HEK293 (cell line): ENCODE measurements around the gene SORT1.

ENCODE experiments used
- CTCF ChIA-PET: fragments of 350-600 bp; formaldehyde crosslinking; extraction: SDS; loops from one replicate; lab custom pipeline; 2021; ENCODE audit warnings: antibody characterized with exemption; lab: Yijun Ruan, JAX
- POLR2A ChIA-PET: fragments of 300-600 bp; formaldehyde crosslinking; extraction: SDS; loops from one replicate; lab custom pipeline; 2020; ENCODE audit warnings: antibody characterized with exemption, inconsistent platforms; lab: Yijun Ruan, JAX
- H3K27ac ChIP-seq: fragments of 200-500 bp; sonication (Bioruptor generic); 2 replicates; pipeline ENCODE4 v1.5.1; 2014; ENCODE audit warnings: low read depth, low read length, control low read depth, inconsistent platforms; ENCODE audit errors: extremely low read depth
- H3K36me3 ChIP-seq, 2 experiments: fragments of 200-500 bp in 1 of 2; sonication (Bioruptor generic) in 1 of 2; 1 replicate in 1 of 2; 2 replicates in 1 of 2; pipeline ENCODE4 v1.5.1; 2014 to 2017; ENCODE audit warnings: inconsistent platforms in 2 of 2, low read length in 2 of 2; ENCODE audit not compliant: control insufficient read depth in 2 of 2, insufficient read depth in 1 of 2
- H3K4me1 ChIP-seq: fragments of 200-500 bp; sonication (Bioruptor generic); 2 replicates; pipeline ENCODE4 v1.5.1; 2014; ENCODE audit warnings: mild to moderate bottlenecking, low read length, inconsistent platforms; ENCODE audit not compliant: control insufficient read depth, insufficient read depth
- H3K4me3 ChIP-seq: 2 replicates; pipeline ENCODE4 v1.5.1; 2011; ENCODE audit warnings: low read depth, mild to moderate bottlenecking, control low read depth, low read length, moderate library complexity
- H3K9me3 ChIP-seq: fragments of 200-500 bp; sonication (Bioruptor generic); 2 replicates; pipeline ENCODE4 v1.5.1; 2014; ENCODE audit warnings: low read depth, low read length, inconsistent platforms; ENCODE audit not compliant: control insufficient read depth, insufficient read depth
- GLI4 ChIP-seq: fragments of 450-650 bp; formaldehyde crosslinking; IDR thresholded peaks from 2 replicates; pipeline ENCODE4 v1.5.1; 2016; ENCODE audit warnings: missing biosample characterization, missing genetic modification characterization
- KLF10 ChIP-seq: fragments of 450-650 bp; IDR thresholded peaks from 2 replicates; pipeline ENCODE4 v1.5.1; 2018; ENCODE audit warnings: missing biosample characterization, mild to moderate bottlenecking, missing genetic modification characterization
- SCRT1 ChIP-seq: fragments of 450-650 bp; formaldehyde crosslinking; IDR thresholded peaks from 2 replicates; pipeline ENCODE4 v1.5.1; 2016; ENCODE audit warnings: missing biosample characterization, missing genetic modification characterization, borderline replicate concordance
- ZBTB21 ChIP-seq: fragments of 450-650 bp; formaldehyde crosslinking; IDR thresholded peaks from 2 replicates; pipeline ENCODE4 v1.5.1; 2017; ENCODE audit warnings: missing biosample characterization, missing genetic modification characterization
- ZFP69B ChIP-seq: fragments of 450-650 bp; formaldehyde crosslinking; IDR thresholded peaks from 2 replicates; pipeline ENCODE4 v1.5.1; 2016; ENCODE audit warnings: missing biosample characterization, missing genetic modification characterization
- ZNF214 ChIP-seq: fragments of 450-650 bp; formaldehyde crosslinking; IDR thresholded peaks from 2 replicates; pipeline ENCODE4 v1.5.1; 2017; ENCODE audit warnings: missing biosample characterization, mild to moderate bottlenecking, missing genetic modification characterization, borderline replicate concordance
- ZNF223 ChIP-seq: fragments of 450-650 bp; formaldehyde crosslinking; IDR thresholded peaks from 2 replicates; pipeline ENCODE4 v1.5.1; 2016; ENCODE audit warnings: missing biosample characterization, missing genetic modification characterization
- ZNF239 ChIP-seq: fragments of 450-650 bp; formaldehyde crosslinking; IDR thresholded peaks from 2 replicates; pipeline ENCODE4 v1.5.1; 2016; ENCODE audit warnings: missing biosample characterization, missing genetic modification characterization
- ZNF24 ChIP-seq: fragments of 450-650 bp; formaldehyde crosslinking; IDR thresholded peaks from 2 replicates; pipeline ENCODE4 v1.5.1; 2016; ENCODE audit warnings: missing biosample characterization, missing genetic modification characterization
- ZNF423 ChIP-seq: fragments of 450-650 bp; formaldehyde crosslinking; IDR thresholded peaks from 2 replicates; pipeline ENCODE4 v1.5.1; 2016; ENCODE audit warnings: missing biosample characterization, missing genetic modification characterization
- ZNF777 ChIP-seq: fragments of 450-650 bp; formaldehyde crosslinking; IDR thresholded peaks from 2 replicates; pipeline ENCODE4 v1.5.1; 2017; ENCODE audit warnings: missing biosample characterization, missing genetic modification characterization, borderline replicate concordance
- ZSCAN30 ChIP-seq: fragments of 450-650 bp; IDR thresholded peaks from 2 replicates; pipeline ENCODE4 v1.5.1; 2018; ENCODE audit warnings: missing biosample characterization, mild to moderate bottlenecking, missing genetic modification characterization, moderate library complexity
- ZXDB ChIP-seq: fragments of 450-650 bp; formaldehyde crosslinking; IDR thresholded peaks from 2 replicates; pipeline ENCODE4 v1.5.1; 2016; ENCODE audit warnings: missing biosample characterization, missing genetic modification characterization
- TF ChIP-seq, protein P1 (sequence below): fragments of 450-650 bp; formaldehyde crosslinking; IDR thresholded peaks from 2 replicates; pipeline ENCODE4 v1.5.1; 2017; ENCODE audit warnings: missing biosample characterization, missing genetic modification characterization
- TF ChIP-seq, protein P2 (sequence below): fragments of 450-650 bp; formaldehyde crosslinking; IDR thresholded peaks from 2 replicates; pipeline ENCODE4 v1.5.1; 2016; ENCODE audit warnings: missing biosample characterization, missing genetic modification characterization
- TF ChIP-seq, protein P3 (sequence below): fragments of 450-650 bp; formaldehyde crosslinking; IDR thresholded peaks from 2 replicates; pipeline ENCODE4 v1.5.1; 2016; ENCODE audit warnings: missing biosample characterization, missing genetic modification characterization
- TF ChIP-seq, protein P4 (sequence below): fragments of 450-650 bp; formaldehyde crosslinking; IDR thresholded peaks from 2 replicates; pipeline ENCODE4 v1.5.1; 2016; ENCODE audit warnings: missing biosample characterization, missing genetic modification characterization
- TF ChIP-seq, protein P5 (sequence below): fragments of 450-650 bp; formaldehyde crosslinking; conservative IDR thresholded peaks from 2 replicates; pipeline ENCODE4 v1.5.1; 2016; ENCODE audit warnings: low read depth, missing biosample characterization, missing genetic modification characterization

Gene SORT1

DNA sequence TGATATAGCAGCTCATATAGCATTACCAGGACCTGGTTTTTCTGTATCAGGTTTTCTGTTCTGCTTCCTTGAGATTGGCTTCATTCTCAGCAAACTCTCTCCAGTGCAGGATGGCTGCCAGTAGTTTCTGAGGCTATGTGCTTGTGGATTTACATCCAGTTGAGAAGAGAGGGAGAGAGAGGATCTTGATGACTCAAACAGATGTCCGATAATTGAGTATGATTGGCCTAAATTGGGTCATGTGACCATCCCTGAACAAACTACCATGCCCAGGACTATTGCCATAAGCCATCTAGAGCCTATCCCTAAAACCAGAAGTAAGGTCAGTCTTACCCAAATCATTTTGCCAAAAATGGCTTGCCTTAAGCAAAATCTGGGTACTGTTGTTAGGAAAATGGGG is 46.6 kb upstream of the SORT1 start:
- H3K4me3 ChIP-seq: no peak overlapping the region
- H3K9me3 ChIP-seq: no peaks in the 10 kb centered on the region
- CTCF ChIA-PET: no interaction called here
- no peaks in the 10 kb centered on the region for H3K36me3 ChIP-seq
- POLR2A ChIA-PET: no interaction called here
- TF ChIP-seq ZSCAN30 (no peak), ZNF24 (no peak), ZFP69B (tag by site-specific recombination) (no peak), ZBTB21 (tag by site-specific recombination) (no peak), ZNF423 (tag by site-specific recombination) (no peak), ZXDB (no peak), ZNF777 (tag by site-specific recombination) (no peak), ZNF223 (tag by site-specific recombination) (no peak), KLF10 (tag by site-specific recombination) (no peak), GLI4 (tag by site-specific recombination) (no peak), ZNF214 (tag by site-specific recombination) (no peak)
- TF ChIP-seq, protein P1, sequence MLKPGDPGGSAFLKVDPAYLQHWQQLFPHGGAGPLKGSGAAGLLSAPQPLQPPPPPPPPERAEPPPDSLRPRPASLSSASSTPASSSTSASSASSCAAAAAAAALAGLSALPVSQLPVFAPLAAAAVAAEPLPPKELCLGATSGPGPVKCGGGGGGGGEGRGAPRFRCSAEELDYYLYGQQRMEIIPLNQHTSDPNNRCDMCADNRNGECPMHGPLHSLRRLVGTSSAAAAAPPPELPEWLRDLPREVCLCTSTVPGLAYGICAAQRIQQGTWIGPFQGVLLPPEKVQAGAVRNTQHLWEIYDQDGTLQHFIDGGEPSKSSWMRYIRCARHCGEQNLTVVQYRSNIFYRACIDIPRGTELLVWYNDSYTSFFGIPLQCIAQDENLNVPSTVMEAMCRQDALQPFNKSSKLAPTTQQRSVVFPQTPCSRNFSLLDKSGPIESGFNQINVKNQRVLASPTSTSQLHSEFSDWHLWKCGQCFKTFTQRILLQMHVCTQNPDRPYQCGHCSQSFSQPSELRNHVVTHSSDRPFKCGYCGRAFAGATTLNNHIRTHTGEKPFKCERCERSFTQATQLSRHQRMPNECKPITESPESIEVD: no peak
- TF ChIP-seq, protein P2, sequence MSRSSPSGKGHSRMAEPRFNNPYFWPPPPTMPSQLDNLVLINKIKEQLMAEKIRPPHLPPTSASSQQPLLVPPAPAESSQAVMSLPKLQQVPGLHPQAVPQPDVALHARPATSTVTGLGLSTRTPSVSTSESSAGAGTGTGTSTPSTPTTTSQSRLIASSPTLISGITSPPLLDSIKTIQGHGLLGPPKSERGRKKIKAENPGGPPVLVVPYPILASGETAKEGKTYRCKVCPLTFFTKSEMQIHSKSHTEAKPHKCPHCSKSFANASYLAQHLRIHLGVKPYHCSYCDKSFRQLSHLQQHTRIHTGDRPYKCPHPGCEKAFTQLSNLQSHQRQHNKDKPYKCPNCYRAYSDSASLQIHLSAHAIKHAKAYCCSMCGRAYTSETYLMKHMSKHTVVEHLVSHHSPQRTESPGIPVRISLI (tag by site-specific recombination): no peak
- TF ChIP-seq, protein P3, sequence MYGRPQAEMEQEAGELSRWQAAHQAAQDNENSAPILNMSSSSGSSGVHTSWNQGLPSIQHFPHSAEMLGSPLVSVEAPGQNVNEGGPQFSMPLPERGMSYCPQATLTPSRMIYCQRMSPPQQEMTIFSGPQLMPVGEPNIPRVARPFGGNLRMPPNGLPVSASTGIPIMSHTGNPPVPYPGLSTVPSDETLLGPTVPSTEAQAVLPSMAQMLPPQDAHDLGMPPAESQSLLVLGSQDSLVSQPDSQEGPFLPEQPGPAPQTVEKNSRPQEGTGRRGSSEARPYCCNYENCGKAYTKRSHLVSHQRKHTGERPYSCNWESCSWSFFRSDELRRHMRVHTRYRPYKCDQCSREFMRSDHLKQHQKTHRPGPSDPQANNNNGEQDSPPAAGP (tag by site-specific recombination): no peak
- TF ChIP-seq, protein P4, sequence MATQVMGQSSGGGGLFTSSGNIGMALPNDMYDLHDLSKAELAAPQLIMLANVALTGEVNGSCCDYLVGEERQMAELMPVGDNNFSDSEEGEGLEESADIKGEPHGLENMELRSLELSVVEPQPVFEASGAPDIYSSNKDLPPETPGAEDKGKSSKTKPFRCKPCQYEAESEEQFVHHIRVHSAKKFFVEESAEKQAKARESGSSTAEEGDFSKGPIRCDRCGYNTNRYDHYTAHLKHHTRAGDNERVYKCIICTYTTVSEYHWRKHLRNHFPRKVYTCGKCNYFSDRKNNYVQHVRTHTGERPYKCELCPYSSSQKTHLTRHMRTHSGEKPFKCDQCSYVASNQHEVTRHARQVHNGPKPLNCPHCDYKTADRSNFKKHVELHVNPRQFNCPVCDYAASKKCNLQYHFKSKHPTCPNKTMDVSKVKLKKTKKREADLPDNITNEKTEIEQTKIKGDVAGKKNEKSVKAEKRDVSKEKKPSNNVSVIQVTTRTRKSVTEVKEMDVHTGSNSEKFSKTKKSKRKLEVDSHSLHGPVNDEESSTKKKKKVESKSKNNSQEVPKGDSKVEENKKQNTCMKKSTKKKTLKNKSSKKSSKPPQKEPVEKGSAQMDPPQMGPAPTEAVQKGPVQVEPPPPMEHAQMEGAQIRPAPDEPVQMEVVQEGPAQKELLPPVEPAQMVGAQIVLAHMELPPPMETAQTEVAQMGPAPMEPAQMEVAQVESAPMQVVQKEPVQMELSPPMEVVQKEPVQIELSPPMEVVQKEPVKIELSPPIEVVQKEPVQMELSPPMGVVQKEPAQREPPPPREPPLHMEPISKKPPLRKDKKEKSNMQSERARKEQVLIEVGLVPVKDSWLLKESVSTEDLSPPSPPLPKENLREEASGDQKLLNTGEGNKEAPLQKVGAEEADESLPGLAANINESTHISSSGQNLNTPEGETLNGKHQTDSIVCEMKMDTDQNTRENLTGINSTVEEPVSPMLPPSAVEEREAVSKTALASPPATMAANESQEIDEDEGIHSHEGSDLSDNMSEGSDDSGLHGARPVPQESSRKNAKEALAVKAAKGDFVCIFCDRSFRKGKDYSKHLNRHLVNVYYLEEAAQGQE (tag by site-specific recombination): no peak
- no peak overlapping the region for H3K27ac ChIP-seq
- H3K4me1 ChIP-seq: no peaks in the 10 kb centered on the region

DNA sequence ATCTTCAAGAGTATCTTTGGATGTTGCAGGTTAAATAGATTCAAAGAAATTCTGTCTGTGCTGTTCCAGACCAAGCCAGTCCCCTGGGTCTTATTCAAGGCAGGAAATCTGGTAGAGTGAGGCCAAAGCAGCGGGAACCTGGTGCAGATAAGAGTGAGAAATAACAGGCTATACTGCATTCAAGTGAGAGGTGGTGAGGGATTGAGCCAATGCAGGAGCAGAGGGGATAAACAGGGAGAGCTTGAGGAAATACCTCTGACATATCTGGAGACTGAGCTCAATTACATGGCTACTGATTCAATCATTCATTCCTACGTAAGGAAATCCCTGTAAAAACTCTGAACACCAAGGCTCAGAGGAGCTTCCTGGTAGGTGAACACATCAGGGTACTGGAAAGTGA is 45.8 kb upstream of the SORT1 start:
- POLR2A ChIA-PET: interaction anchor here (0.5 kb wide), 1 partner anchor 72 kb away, joined by 4 read pairs; no protein-coding TSS in a partner anchor

More for the DNA sequence above, 45.8 kb upstream of the SORT1 start:
- Histone ChIP-seq H3K36me3 (no peaks in the 10 kb centered on the region), H3K4me3 (no peak overlapping the region), H3K9me3 (no peaks in the 10 kb centered on the region), H3K27ac (no peak overlapping the region), H3K4me1 (no peaks in the 10 kb centered on the region)
- TF ChIP-seq SCRT1 (tag by site-specific recombination) (no peak), KLF10 (tag by site-specific recombination) (no peak), ZNF239 (tag by site-specific recombination) (no peak)
- TF ChIP-seq, protein P5, sequence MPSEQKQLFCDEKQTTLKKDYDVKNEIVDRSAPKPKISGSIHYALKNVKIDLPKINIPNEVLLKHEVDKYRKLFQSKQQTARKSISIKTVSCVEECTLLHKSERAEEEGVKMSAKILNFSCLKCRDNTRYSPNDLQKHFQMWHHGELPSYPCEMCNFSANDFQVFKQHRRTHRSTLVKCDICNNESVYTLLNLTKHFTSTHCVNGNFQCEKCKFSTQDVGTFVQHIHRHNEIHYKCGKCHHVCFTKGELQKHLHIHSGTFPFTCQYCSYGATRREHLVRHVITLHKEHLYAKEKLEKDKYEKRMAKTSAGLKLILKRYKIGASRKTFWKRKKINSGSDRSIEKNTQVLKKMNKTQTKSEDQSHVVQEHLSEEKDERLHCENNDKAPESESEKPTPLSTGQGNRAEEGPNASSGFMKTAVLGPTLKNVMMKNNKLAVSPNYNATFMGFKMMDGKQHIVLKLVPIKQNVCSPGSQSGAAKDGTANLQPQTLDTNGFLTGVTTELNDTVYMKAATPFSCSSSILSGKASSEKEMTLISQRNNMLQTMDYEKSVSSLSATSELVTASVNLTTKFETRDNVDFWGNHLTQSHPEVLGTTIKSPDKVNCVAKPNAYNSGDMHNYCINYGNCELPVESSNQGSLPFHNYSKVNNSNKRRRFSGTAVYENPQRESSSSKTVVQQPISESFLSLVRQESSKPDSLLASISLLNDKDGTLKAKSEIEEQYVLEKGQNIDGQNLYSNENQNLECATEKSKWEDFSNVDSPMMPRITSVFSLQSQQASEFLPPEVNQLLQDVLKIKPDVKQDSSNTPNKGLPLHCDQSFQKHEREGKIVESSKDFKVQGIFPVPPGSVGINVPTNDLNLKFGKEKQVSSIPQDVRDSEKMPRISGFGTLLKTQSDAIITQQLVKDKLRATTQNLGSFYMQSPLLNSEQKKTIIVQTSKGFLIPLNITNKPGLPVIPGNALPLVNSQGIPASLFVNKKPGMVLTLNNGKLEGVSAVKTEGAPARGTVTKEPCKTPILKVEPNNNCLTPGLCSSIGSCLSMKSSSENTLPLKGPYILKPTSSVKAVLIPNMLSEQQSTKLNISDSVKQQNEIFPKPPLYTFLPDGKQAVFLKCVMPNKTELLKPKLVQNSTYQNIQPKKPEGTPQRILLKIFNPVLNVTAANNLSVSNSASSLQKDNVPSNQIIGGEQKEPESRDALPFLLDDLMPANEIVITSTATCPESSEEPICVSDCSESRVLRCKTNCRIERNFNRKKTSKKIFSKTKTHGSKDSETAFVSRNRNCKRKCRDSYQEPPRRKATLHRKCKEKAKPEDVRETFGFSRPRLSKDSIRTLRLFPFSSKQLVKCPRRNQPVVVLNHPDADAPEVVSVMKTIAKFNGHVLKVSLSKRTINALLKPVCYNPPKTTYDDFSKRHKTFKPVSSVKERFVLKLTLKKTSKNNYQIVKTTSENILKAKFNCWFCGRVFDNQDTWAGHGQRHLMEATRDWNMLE: no peak
- CTCF ChIA-PET: no interaction called here
